Neutrophil (primary cell): ENCODE measurements around the gene LDAH.

Experiments
- H3K27ac ChIP-seq: fragments of 200-600 bp; sonication (generic); 2 replicates; pipeline ENCODE4 v1.5.1; 2016; ENCODE audit warnings: mild to moderate bottlenecking, moderate library complexity
- H3K27me3 ChIP-seq: fragments of 200-600 bp; sonication (generic); 2 replicates; pipeline ENCODE4 v1.6.0; 2016; ENCODE audit warnings: mild to moderate bottlenecking
- H3K36me3 ChIP-seq: fragments of 200-600 bp; sonication (generic); 2 replicates; pipeline ENCODE4 v1.5.1; 2017
- H3K4me1 ChIP-seq, 2 experiments: fragments of 200-600 bp in 1 of 2; sonication (generic) in 1 of 2; 1 replicate in 1 of 2; 2 replicates in 1 of 2; pipeline versions ENCODE4 v1.5.1 to v1.6.1; 2013 to 2016; ENCODE audit warnings: low read depth in 1 of 2, low read length in 1 of 2, mild to moderate bottlenecking in 1 of 2, moderate library complexity in 1 of 2; ENCODE audit not compliant: control insufficient read depth in 1 of 2, insufficient read depth in 1 of 2
- H3K4me3 ChIP-seq, 2 experiments: fragments of 200-600 bp in 1 of 2; sonication (generic) in 1 of 2; 1 replicate in 1 of 2; 2 replicates in 1 of 2; pipeline ENCODE4 v1.5.1; 2013 to 2016; ENCODE audit warnings: low read depth in 1 of 2, low read length in 1 of 2, mild to moderate bottlenecking in 1 of 2, moderate library complexity in 1 of 2
- H3K9me3 ChIP-seq: fragments of 200-600 bp; sonication (generic); 2 replicates; pipeline ENCODE4 v1.5.1; 2016
- CTCF ChIP-seq: fragments of 200-600 bp; sonication (generic); IDR thresholded peaks from 2 replicates; pipeline ENCODE4 v1.5.1; 2016; ENCODE audit warnings: antibody characterized with exemption

Gene LDAH

GRCh38 chr2:20646446-20646845 lies 176.5 kb downstream of the LDAH start:
- Histone ChIP-seq H3K27ac (no peak overlapping the region), H3K4me1 (peaks cover 22 to 28% of the 10 kb centered on the region in 2 experiments), H3K9me3 (no peaks in the 10 kb centered on the region), H3K36me3 (peaks cover 53% of the 10 kb centered on the region), H3K4me3 (no peak overlapping the region), H3K27me3 (no peaks in the 10 kb centered on the region)
- no peak for TF ChIP-seq CTCF

DNA sequence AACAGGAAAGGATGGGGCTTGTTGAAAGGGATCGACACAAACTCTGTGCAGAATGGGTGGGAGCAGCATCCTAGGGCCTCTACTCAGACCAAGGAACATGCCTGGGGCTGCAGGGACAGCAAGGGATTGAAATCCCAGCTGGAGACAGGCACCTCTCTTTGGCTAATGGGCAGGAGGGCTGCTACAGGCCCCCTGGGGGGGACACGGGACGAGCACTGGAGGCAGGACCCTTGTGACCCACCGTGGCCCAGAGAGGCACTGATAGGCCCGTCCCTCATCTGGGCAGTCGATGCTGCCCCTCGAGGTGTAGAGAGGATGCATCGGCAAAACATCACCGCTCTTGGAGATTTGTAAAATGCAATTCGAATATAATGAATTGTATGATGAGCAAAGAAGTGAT lies 177.1 kb downstream of the LDAH start:
- Histone ChIP-seq H3K27me3 (no peaks in the 10 kb centered on the region), H3K4me3 (no peak overlapping the region), H3K9me3 (no peaks in the 10 kb centered on the region), H3K4me1 (peaks cover 18 to 24% of the 10 kb centered on the region in 2 experiments), H3K36me3 (peaks cover 60% of the 10 kb centered on the region), H3K27ac (no peak overlapping the region)
- no peak for TF ChIP-seq CTCF

GRCh38 chr2:20645301-20645701 lies 177.6 kb downstream of the LDAH start:
- Histone ChIP-seq H3K27me3 (no peaks in the 10 kb centered on the region), H3K27ac (no peak overlapping the region), H3K36me3 (peaks cover 64% of the 10 kb centered on the region), H3K9me3 (no peaks in the 10 kb centered on the region), H3K4me1 (peaks cover 15 to 22% of the 10 kb centered on the region in 2 experiments), H3K4me3 (no peak overlapping the region)
- no peak for TF ChIP-seq CTCF

DNA sequence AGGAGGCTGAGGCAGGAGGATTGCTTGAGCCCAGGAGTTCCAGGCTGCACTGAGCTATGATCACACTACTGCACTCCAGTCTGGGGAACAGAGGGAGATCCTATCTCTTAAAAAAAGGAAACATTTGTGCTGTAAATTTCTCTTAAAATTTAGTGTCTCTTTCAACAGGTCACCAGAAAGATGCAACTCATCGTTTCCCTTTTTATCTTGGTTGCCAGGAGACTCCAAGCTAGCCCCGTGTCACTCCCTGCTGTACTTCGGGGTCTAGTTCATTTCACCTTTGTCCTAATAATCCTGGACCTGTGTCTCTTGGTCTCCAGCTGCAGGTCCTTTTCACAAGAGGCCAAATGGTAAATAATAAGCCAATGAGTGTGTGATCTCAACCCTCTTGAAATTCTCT lies 179.1 kb downstream of the LDAH start:
- Histone ChIP-seq H3K9me3 (no peaks in the 10 kb centered on the region), H3K36me3 (peaks cover 79% of the 10 kb centered on the region), H3K27me3 (no peaks in the 10 kb centered on the region), H3K4me1 (peaks cover under 1 to 7% of the 10 kb centered on the region in 2 experiments), H3K4me3 (no peak overlapping the region), H3K27ac (no peak overlapping the region)
- TF ChIP-seq CTCF, result no peak

- H3K4me1 ChIP-seq, result no peaks in the 10 kb centered on the region
- H3K36me3 ChIP-seq, result peaks cover 87% of the 10 kb centered on the region
- no peak overlapping the region for H3K4me3 ChIP-seq
Measured at GRCh38 chr2:20643060-20643459, 179.8 kb downstream of the LDAH start.

More at GRCh38 chr2:20643060-20643459, 179.8 kb downstream of the LDAH start:
- Histone ChIP-seq H3K9me3 (no peaks in the 10 kb centered on the region), H3K27ac (no peak overlapping the region), H3K27me3 (no peaks in the 10 kb centered on the region)
- no peak for TF ChIP-seq CTCF
